SK-N-SH treated with all-trans-retinoic acid at 6 μM for 48 hours (cell line): Measurements from ENCODE around the gene CPNE4.

Experiments
- BACH2 ChIP-seq: fragments of 250-450 bp; sonication (Bioruptor Pico); IDR thresholded peaks from 2 replicates; pipeline ENCODE4 v1.9.0; 2021; ENCODE audit warnings: mild to moderate bottlenecking, borderline replicate concordance
- CREB5 ChIP-seq: fragments of 250-450 bp; sonication (Bioruptor Pico); IDR thresholded peaks from 2 replicates; pipeline ENCODE4 v1.5.1; 2020; ENCODE audit warnings: low read depth, mild to moderate bottlenecking, moderate library complexity
- CSDC2 ChIP-seq: fragments of 250-450 bp; sonication (Bioruptor Pico); IDR thresholded peaks from 2 replicates; pipeline ENCODE4 v1.5.0; 2020; ENCODE audit warnings: mild to moderate bottlenecking, moderate library complexity
- GLIS3 ChIP-seq: fragments of 250-450 bp; sonication (Bioruptor Pico); IDR thresholded peaks from 2 replicates; pipeline ENCODE4 v1.5.0; 2020; ENCODE audit warnings: mild to moderate bottlenecking, moderate library complexity
- OSR1 ChIP-seq: fragments of 250-450 bp; sonication (Bioruptor Pico); IDR thresholded peaks from 2 replicates; pipeline ENCODE4 v1.8.0; 2022; ENCODE audit warnings: moderate library complexity, mild to moderate bottlenecking, inconsistent platforms
- RARB ChIP-seq: fragments of 250-450 bp; sonication (Bioruptor Pico); IDR thresholded peaks from 2 replicates; pipeline ENCODE4 v1.8.0; 2021; ENCODE audit warnings: mild to moderate bottlenecking, moderate library complexity
- SNAI2 ChIP-seq: fragments of 250-450 bp; sonication (Bioruptor Pico); IDR thresholded peaks from 2 replicates; pipeline ENCODE4 v1.5.0; 2020; ENCODE audit warnings: mild to moderate bottlenecking, moderate library complexity
- TCF4 ChIP-seq: fragments of 250-450 bp; sonication (Bioruptor Pico); IDR thresholded peaks from 2 replicates; pipeline ENCODE4 v1.8.0; 2021; ENCODE audit warnings: mild to moderate bottlenecking, moderate library complexity, borderline replicate concordance
- ZC3H10 ChIP-seq: fragments of 250-450 bp; sonication (Bioruptor Pico); IDR thresholded peaks from 2 replicates; pipeline ENCODE4 v1.5.1; 2021; ENCODE audit warnings: mild to moderate bottlenecking, moderate library complexity
- ZFP3 ChIP-seq: fragments of 250-450 bp; sonication (Bioruptor Pico); IDR thresholded peaks from 2 replicates; pipeline ENCODE4 v1.5.0; 2020; ENCODE audit warnings: mild to moderate bottlenecking, moderate library complexity
- ZFP30 ChIP-seq: fragments of 450-650 bp; formaldehyde crosslinking; IDR thresholded peaks from 2 replicates; pipeline ENCODE4 v1.5.0; 2022; ENCODE audit warnings: mild to moderate bottlenecking, moderate library complexity
- ZNF565 ChIP-seq: fragments of 450-650 bp; formaldehyde crosslinking; conservative IDR thresholded peaks from 2 replicates; pipeline ENCODE4 v1.5.0; 2020; ENCODE audit warnings: low read depth, mild to moderate bottlenecking, moderate library complexity
- TF ChIP-seq, protein P1 (sequence below): fragments of 250-450 bp; sonication (Bioruptor Pico); IDR thresholded peaks from 2 replicates; pipeline ENCODE4 v1.8.0; 2020; ENCODE audit warnings: mild to moderate bottlenecking, moderate library complexity, borderline replicate concordance
- TF ChIP-seq, protein P2 (sequence below): fragments of 250-450 bp; sonication (Bioruptor Pico); IDR thresholded peaks from 2 replicates; pipeline ENCODE4 v1.5.1; 2021; ENCODE audit warnings: mild to moderate bottlenecking, moderate library complexity

- TF ChIP-seq CSDC2 (CRISPR knock-in tag) (no peak), BACH2 (CRISPR knock-in tag) (no peak), OSR1 (CRISPR knock-in tag) (no peak), ZNF565 (CRISPR knock-in tag) (no peak), TCF4 (CRISPR knock-in tag) (no peak), RARB (CRISPR knock-in tag) (no peak), GLIS3 (no peak), SNAI2 (CRISPR knock-in tag) (no peak), ZFP30 (CRISPR knock-in tag) (no peak), ZC3H10 (CRISPR knock-in tag) (no peak), ZFP3 (no peak), CREB5 (CRISPR knock-in tag) (no peak)
- TF ChIP-seq, protein P1, sequence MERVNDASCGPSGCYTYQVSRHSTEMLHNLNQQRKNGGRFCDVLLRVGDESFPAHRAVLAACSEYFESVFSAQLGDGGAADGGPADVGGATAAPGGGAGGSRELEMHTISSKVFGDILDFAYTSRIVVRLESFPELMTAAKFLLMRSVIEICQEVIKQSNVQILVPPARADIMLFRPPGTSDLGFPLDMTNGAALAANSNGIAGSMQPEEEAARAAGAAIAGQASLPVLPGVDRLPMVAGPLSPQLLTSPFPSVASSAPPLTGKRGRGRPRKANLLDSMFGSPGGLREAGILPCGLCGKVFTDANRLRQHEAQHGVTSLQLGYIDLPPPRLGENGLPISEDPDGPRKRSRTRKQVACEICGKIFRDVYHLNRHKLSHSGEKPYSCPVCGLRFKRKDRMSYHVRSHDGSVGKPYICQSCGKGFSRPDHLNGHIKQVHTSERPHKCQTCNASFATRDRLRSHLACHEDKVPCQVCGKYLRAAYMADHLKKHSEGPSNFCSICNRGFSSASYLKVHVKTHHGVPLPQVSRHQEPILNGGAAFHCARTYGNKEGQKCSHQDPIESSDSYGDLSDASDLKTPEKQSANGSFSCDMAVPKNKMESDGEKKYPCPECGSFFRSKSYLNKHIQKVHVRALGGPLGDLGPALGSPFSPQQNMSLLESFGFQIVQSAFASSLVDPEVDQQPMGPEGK (CRISPR knock-in tag): no peak
- TF ChIP-seq, protein P2, sequence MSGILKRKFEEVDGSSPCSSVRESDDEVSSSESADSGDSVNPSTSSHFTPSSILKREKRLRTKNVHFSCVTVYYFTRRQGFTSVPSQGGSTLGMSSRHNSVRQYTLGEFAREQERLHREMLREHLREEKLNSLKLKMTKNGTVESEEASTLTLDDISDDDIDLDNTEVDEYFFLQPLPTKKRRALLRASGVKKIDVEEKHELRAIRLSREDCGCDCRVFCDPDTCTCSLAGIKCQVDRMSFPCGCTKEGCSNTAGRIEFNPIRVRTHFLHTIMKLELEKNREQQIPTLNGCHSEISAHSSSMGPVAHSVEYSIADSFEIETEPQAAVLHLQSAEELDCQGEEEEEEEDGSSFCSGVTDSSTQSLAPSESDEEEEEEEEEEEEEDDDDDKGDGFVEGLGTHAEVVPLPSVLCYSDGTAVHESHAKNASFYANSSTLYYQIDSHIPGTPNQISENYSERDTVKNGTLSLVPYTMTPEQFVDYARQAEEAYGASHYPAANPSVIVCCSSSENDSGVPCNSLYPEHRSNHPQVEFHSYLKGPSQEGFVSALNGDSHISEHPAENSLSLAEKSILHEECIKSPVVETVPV: no peak
Observed at GRCh38 chr3:131658771-131659170, 376.0 kb downstream of the CPNE4 start.
